LNCAP (cell line): Measurements from ENCODE around the gene NNT.

ENCODE experiments used
- TF ChIP-seq, protein P1 (sequence below): fragments of 450-650 bp; IDR thresholded peaks from 2 replicates; pipeline ENCODE4 v1.5.1; 2017; ENCODE audit warnings: mild to moderate bottlenecking

Gene NNT

DNA sequence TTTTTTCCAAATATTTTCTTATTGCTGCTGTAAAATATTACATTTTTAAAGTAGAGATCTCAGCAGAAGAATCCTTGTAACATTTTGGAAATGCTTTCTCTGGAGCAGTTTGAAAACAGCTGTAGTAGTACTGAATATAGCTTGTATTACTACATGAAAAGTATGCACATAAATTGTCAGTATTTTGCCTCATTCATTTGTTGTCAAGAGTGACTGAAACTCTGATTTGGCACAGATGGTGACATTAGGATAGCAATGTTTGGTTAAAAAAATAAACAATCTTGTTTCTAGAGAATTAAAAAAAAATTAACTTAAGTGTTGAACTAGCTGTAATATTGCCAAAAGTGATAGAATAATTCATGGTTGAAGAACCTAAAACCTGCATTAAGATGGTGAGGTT lies 90.4 kb downstream of the NNT start:
- TF ChIP-seq, protein P1, sequence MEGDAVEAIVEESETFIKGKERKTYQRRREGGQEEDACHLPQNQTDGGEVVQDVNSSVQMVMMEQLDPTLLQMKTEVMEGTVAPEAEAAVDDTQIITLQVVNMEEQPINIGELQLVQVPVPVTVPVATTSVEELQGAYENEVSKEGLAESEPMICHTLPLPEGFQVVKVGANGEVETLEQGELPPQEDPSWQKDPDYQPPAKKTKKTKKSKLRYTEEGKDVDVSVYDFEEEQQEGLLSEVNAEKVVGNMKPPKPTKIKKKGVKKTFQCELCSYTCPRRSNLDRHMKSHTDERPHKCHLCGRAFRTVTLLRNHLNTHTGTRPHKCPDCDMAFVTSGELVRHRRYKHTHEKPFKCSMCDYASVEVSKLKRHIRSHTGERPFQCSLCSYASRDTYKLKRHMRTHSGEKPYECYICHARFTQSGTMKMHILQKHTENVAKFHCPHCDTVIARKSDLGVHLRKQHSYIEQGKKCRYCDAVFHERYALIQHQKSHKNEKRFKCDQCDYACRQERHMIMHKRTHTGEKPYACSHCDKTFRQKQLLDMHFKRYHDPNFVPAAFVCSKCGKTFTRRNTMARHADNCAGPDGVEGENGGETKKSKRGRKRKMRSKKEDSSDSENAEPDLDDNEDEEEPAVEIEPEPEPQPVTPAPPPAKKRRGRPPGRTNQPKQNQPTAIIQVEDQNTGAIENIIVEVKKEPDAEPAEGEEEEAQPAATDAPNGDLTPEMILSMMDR, result no peak

DNA sequence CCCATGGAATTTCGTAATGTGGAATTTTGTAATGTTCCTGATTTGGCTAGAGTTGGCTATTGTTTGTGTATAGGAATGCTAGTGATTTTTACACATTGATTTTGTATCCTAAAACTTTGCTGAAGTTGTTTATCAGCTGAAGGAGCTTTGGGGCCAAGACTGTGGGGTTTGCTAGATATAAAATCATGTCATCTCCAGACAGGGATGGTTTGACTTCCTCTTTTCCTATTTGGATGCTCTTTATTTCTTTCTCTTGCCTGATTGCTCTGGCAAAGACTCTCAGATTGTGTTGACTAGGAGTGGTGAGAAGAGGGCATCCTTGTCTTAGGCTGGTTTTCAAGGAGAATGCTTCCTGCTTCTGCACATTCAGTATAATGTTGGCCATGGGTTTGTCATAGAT lies 91.0 kb downstream of the NNT start:
- TF ChIP-seq, protein P1, result no peak

DNA sequence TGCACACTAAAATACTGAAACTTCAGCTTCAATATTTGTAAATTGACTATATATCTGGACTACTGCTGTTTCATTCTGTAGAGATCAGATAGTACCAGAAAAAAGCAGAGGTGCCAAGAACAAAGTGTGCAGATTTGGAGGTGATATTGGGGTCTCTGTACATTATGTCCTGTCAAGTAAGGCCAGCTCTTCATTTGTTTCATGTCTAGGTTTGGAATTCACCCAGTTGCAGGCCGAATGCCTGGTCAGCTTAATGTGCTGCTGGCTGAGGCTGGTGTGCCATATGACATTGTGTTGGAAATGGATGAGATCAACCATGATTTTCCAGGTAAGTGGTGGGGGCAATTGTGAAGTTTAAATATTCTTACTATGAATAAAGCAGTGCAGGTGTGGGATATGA lies 96.9 kb downstream of the NNT start:
- TF ChIP-seq, protein P1, result no peak

DNA sequence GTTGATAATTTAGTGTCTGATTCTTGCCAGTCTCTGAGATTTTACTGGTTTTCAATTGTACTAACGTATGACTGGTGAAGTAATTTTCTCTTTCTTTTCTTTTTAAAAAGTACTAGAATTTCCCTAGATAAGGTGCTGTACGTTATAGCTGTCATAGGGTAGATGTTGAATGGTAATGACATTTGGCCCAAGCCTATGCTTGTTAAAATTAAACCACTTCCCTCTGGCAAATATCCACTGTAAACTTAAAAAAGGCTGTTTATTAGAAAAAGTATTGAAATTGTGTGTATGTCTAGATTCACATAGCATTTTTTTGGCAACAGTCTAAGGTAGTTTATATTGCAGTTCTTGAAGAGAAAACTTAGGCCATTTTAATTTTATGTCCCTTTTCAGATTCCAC lies 97.6 kb downstream of the NNT start:
- TF ChIP-seq, protein P1, result no peak

DNA sequence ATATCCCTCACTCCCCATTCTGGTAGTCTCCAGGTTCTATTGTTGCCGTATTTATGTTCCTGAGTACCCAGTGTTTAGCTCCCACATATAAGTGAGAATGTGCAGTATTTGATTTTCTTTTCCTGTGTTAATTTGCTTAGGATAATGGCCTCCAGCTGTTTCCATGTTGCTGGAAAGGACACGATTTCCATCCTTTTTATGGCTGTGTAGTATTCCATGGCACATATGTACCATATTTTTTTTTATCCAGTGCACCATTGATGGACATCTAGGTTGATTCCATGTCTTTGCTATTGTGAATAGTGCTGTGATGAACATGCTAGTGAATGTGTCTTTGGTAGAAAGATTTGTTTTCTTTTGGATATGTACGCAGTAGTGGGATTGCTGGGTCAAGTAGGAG lies 98.2 kb downstream of the NNT start:
- TF ChIP-seq, protein P1, result no peak

DNA sequence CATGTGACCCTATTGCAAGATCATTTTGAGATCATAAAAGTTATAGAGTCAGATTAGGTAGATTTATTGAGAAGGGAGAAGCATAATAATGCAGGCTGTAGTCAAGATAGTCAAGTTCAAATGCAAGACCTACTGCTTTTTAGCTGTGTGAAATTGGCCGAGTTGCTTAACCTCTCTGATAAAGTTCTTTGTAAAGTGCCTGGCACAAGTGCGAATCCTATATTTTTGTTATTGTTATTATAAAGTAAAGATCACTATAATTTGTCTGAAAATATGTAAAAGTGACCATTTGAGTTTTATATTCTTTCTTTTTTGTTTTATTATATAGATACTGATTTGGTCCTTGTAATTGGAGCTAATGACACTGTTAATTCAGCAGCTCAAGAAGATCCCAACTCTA lies 99.3 kb downstream of the NNT start:
- TF ChIP-seq, protein P1, result no peak

DNA sequence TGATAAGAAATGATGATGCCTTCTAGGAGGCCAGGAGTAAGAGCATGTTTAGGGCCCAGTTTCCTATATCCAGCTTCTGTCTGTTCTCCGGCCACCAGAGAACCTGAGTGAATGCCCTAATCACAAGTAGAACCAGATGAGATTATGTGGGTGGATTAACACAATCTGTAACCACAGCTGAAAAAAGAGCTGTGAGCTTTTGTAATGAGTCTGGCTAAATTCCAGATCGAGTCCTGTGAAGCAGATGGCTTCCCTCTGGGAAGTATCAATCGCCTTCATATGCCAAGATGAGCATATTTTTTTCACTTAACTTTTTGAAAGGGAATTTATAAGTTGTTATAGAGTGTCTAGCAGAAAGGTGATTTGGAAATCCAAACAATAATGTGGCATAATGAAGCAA lies 99.8 kb downstream of the NNT start:
- TF ChIP-seq, protein P1, result no peak

DNA sequence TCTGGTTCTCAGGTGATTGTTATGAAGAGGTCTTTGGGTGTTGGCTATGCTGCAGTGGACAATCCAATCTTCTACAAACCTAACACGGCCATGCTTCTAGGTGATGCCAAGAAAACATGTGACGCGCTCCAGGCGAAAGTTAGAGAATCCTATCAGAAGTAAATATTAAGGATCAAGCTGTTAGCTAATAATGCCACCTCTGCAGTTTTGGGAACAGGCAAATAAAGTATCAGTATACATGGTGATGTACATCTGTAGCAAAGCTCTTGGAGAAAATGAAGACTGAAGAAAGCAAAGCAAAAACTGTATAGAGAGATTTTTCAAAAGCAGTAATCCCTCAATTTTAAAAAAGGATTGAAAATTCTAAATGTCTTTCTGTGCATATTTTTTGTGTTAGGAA lies 101.3 kb downstream of the NNT start:
- TF ChIP-seq, protein P1, result no peak
